ENCODE data around the gene MYCBP2. TPM values are rescaled to one million over a fixed set of nuclear protein-coding genes. Genes with fewer than 3 reads are reported as not detected.
"Not testable (repeated sequence)": the region's sequence is repeated elsewhere in the genome, so short reads cannot be mapped to it uniquely, and the experiment has no call there.

The MYCBP2 gene
- total and polyA plus RNA-seq, 5 donors from 2014 or later, result 20.8 to 189 (median 27.8) TPM

DNA sequence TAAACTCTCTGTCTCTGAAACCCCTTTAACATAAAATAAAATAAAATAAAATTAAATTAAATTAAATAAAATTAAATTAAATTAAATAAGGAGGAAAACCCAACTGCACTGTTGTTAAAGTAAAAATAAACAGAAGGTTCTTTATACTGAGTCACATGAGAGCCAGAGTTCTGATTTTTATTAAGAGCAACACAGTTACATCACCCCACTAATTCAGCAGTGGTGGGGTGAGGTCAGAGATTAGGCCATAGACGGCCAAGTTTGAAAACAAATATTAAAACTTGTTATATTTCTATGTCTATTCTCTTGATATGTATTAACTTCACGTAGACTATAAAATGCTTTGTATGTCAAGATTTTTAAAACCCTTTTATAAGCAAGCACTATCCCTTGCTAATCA is 59.5 kb downstream of the MYCBP2 start:
- Histone ChIP-seq H3K4me3 (ENCODE audit: low read depth, low read length) (no peak overlapping the region), H3K27ac (ENCODE audit: insufficient read depth, low read length, poor library complexity, severe bottlenecking) (no peak overlapping the region), H3K9me3 (ENCODE audit: control insufficient read depth in 2 of 2, low read length in 2 of 2) (no peaks in the 10 kb centered on the region), H3K4me1 (ENCODE audit: control insufficient read depth, insufficient read depth, low read length, poor library complexity, severe bottlenecking) (no peaks in the 10 kb centered on the region), H3K36me3 (ENCODE audit: control insufficient read depth, insufficient read depth, low read length) (peaks cover 75% of the 10 kb centered on the region), H3K27me3 (ENCODE audit: control insufficient read depth, insufficient read depth, low read length) (no peaks in the 10 kb centered on the region)
- Mint-ChIP-seq H3K9me3 (no peaks in the 10 kb centered on the region), H3K4me3 (no peak overlapping the region), H3K4me1 (peaks cover 5 to 12% (median 10%) of the 10 kb centered on the region in 4 donors), H3K27me3 (no peaks in the 10 kb centered on the region), H3K27ac (no peak overlapping the region), H3K36me3 (peaks cover 31% of the 10 kb centered on the region)
- no peak for ATAC-seq (ENCODE audit: low read depth in 2 of 2)
- no peak for DNase-seq

GRCh38 chr13:77265336-77265735 is 61.6 kb downstream of the MYCBP2 start:
- Mint-ChIP-seq H3K4me1 (peaks cover 5 to 12% (median 9%) of the 10 kb centered on the region in 4 donors), H3K9me3 (no peaks in the 10 kb centered on the region), H3K27me3 (no peaks in the 10 kb centered on the region), H3K36me3 (peaks cover 22% of the 10 kb centered on the region), H3K27ac (peak overlapping the region in 1 of 3 donors; percentile 31), H3K4me3 (no peak overlapping the region)
- H3K9me3 ChIP-seq (ENCODE audit: control insufficient read depth in 2 of 2, low read length in 2 of 2), result no peaks in the 10 kb centered on the region
- ATAC-seq (ENCODE audit: low read depth in 2 of 2) (no peak), DNase-seq (no peak)
- no peaks in the 10 kb centered on the region for H3K4me1 ChIP-seq (ENCODE audit: control insufficient read depth, insufficient read depth, low read length, poor library complexity, severe bottlenecking)
- peaks cover 73% of the 10 kb centered on the region for H3K36me3 ChIP-seq (ENCODE audit: control insufficient read depth, insufficient read depth, low read length)
- H3K27me3 ChIP-seq (ENCODE audit: control insufficient read depth, insufficient read depth, low read length), result no peaks in the 10 kb centered on the region
- no peak overlapping the region for H3K27ac ChIP-seq (ENCODE audit: insufficient read depth, low read length, poor library complexity, severe bottlenecking)
- no peak overlapping the region for H3K4me3 ChIP-seq (ENCODE audit: low read depth, low read length)

DNA sequence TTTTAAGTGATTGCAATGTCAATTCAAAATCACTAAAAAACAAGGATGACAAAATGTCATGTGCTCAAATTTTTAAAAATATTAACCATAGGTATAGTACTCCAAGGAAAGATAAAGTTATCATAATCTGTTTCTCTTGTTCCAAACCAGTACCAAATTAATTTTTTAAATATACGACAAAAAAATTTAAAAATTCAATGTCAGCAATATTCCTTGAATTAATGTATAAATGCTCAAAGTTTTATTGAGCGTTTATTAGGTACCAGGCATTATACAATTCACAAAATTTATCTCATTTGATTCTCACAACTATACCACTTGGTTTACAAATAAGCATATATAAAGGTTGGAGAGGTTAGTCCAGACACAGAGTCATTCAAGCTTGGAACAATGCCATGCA is 64.7 kb downstream of the MYCBP2 start:
- no peak for DNase-seq
- Histone ChIP-seq H3K27ac (ENCODE audit: insufficient read depth, low read length, poor library complexity, severe bottlenecking) (no peak overlapping the region), H3K9me3 (ENCODE audit: control insufficient read depth in 2 of 2, low read length in 2 of 2) (no peaks in the 10 kb centered on the region), H3K4me3 (ENCODE audit: low read depth, low read length) (no peak overlapping the region), H3K4me1 (ENCODE audit: control insufficient read depth, insufficient read depth, low read length, poor library complexity, severe bottlenecking) (no peaks in the 10 kb centered on the region), H3K36me3 (ENCODE audit: control insufficient read depth, insufficient read depth, low read length) (peaks cover 78% of the 10 kb centered on the region), H3K27me3 (ENCODE audit: control insufficient read depth, insufficient read depth, low read length) (no peaks in the 10 kb centered on the region)
- Mint-ChIP-seq H3K27me3 (no peaks in the 10 kb centered on the region), H3K4me1 (peaks cover 9 to 12% (median 9%) of the 10 kb centered on the region in 4 donors), H3K36me3 (peaks cover 36% of the 10 kb centered on the region), H3K27ac (no peak overlapping the region), H3K4me3 (no peak overlapping the region), H3K9me3 (no peaks in the 10 kb centered on the region)
- ATAC-seq (ENCODE audit: low read depth in 2 of 2), result no peak

DNA sequence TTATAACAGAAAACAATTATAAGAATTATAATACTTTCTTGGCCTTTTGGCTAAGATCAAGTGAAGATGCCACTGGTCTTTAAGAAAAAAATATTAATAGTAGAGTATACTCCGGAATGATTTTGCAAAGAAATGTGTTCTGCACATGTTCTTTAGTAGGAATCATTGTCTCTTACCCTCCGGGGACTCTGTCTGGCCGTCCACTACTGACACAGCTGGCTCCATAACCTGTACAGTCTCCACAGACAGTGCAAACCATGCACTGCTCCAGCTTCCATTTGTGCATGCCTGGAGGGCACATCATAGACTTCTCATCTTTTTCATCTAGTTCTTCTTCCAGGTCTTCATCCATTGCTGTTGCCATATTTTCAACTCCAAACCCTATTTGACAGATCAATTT is 75.9 kb downstream of the MYCBP2 start:
- H3K36me3 ChIP-seq (ENCODE audit: control insufficient read depth, insufficient read depth, low read length), result peaks cover 43% of the 10 kb centered on the region
- Mint-ChIP-seq H3K27me3 (no peaks in the 10 kb centered on the region), H3K4me3 (no peak overlapping the region), H3K27ac (peak overlapping the region in 1 of 3 donors; percentile 50), H3K36me3 (peaks cover 48% of the 10 kb centered on the region), H3K9me3 (peaks cover 0 to 6% (median 0%) of the 10 kb centered on the region in 7 donors), H3K4me1 (peaks cover 32 to 36% (median 34%) of the 10 kb centered on the region in 4 donors)
- H3K4me1 ChIP-seq (ENCODE audit: control insufficient read depth, insufficient read depth, low read length, poor library complexity, severe bottlenecking), result no peaks in the 10 kb centered on the region
- no peaks in the 10 kb centered on the region for H3K27me3 ChIP-seq (ENCODE audit: control insufficient read depth, insufficient read depth, low read length)
- no peak overlapping the region for H3K4me3 ChIP-seq (ENCODE audit: low read depth, low read length)
- no peak for DNase-seq
- H3K9me3 ChIP-seq (ENCODE audit: control insufficient read depth in 2 of 2, low read length in 2 of 2), result no peaks in the 10 kb centered on the region
- no peak overlapping the region for H3K27ac ChIP-seq (ENCODE audit: insufficient read depth, low read length, poor library complexity, severe bottlenecking)
- no peak for ATAC-seq (ENCODE audit: low read depth in 2 of 2)

DNA sequence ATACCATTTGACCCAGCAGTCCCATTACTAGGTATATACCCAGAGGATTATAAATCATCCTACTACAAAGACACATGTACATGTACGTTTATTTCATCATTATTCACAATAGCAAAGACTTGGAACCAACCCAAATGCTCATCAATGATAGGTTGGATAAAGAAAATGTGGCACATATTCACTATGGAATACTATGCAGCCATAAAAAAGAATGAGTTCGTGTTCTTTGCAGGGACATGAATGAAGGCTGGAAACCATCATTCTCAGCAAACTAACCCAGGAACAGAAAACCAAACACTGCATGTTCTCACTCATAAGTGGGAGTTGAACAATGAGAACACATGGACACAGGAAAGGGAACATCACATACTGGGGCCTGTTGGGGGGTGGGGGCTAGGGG is 81.7 kb downstream of the MYCBP2 start:
- H3K4me3 Mint-ChIP-seq; H3K9me3 Mint-ChIP-seq; H3K27me3 Mint-ChIP-seq; H3K4me3 ChIP-seq (ENCODE audit: low read depth, low read length); H3K27me3 ChIP-seq (ENCODE audit: control insufficient read depth, insufficient read depth, low read length); DNase-seq; ATAC-seq (ENCODE audit: low read depth in 2 of 2); H3K9me3 ChIP-seq (ENCODE audit: control insufficient read depth in 2 of 2, low read length in 2 of 2); H3K4me1 ChIP-seq (ENCODE audit: control insufficient read depth, insufficient read depth, low read length, poor library complexity, severe bottlenecking); H3K27ac ChIP-seq (ENCODE audit: insufficient read depth, low read length, poor library complexity, severe bottlenecking): not testable (repeated sequence)
- peak overlapping the region in 1 of 3 donors; percentile 15 for H3K27ac Mint-ChIP-seq
- peaks cover 15 to 30% (median 26%) of the 10 kb centered on the region in 4 donors for H3K4me1 Mint-ChIP-seq
- H3K36me3 ChIP-seq (ENCODE audit: control insufficient read depth, insufficient read depth, low read length), result peaks cover 54% of the 10 kb centered on the region
- peaks cover 59% of the 10 kb centered on the region for H3K36me3 Mint-ChIP-seq

- ATAC-seq (ENCODE audit: low read depth in 2 of 2) (no peak), DNase-seq (no peak)
- Histone ChIP-seq H3K27me3 (ENCODE audit: control insufficient read depth, insufficient read depth, low read length) (no peaks in the 10 kb centered on the region), H3K9me3 (ENCODE audit: control insufficient read depth in 2 of 2, low read length in 2 of 2) (no peaks in the 10 kb centered on the region), H3K27ac (ENCODE audit: insufficient read depth, low read length, poor library complexity, severe bottlenecking) (no peak overlapping the region), H3K4me3 (ENCODE audit: low read depth, low read length) (no peak overlapping the region), H3K4me1 (ENCODE audit: control insufficient read depth, insufficient read depth, low read length, poor library complexity, severe bottlenecking) (no peaks in the 10 kb centered on the region), H3K36me3 (ENCODE audit: control insufficient read depth, insufficient read depth, low read length) (peaks cover 55% of the 10 kb centered on the region)
- Mint-ChIP-seq H3K4me1 (peaks cover 11 to 15% (median 15%) of the 10 kb centered on the region in 4 donors), H3K27me3 (no peaks in the 10 kb centered on the region), H3K9me3 (peaks cover 0 to 1% (median 0%) of the 10 kb centered on the region in 7 donors), H3K36me3 (peaks cover 41% of the 10 kb centered on the region), H3K4me3 (no peak overlapping the region), H3K27ac (no peak overlapping the region)
Measured at GRCh38 chr13:77239312-77239711, 87.6 kb downstream of the MYCBP2 start.

DNA sequence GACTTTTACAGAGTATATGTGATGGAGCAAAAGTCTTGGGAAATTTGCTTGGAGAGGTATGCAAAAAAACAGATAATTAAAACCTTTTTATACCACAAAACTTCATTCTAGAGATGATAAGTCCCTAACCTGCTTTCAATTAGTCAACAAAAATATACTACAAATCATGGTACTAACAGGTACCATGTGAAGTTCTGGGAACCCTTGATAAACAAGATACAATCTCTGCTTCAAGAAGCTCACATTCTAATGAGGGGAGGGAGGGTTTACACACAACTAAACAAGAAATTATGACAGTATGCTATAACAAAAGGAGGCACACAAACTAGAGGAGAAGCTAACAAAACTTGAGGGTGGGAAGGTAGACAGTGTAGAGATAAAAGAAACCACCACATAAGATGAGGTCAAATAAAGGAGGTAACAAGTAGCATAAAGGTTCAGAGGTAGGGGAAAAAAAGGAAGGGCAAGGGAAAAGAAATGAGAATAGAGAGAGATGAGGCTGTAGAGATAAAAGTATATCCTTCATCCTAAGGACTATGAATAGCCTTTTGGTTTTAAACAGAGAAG is 91.4 kb downstream of the MYCBP2 start:
- Histone ChIP-seq H3K4me1 (ENCODE audit: control insufficient read depth, insufficient read depth, low read length, poor library complexity, severe bottlenecking) (no peaks in the 10 kb centered on the region), H3K9me3 (ENCODE audit: control insufficient read depth in 2 of 2, low read length in 2 of 2) (no peaks in the 10 kb centered on the region), H3K27me3 (ENCODE audit: control insufficient read depth, insufficient read depth, low read length) (no peaks in the 10 kb centered on the region), H3K36me3 (ENCODE audit: control insufficient read depth, insufficient read depth, low read length) (peaks cover 38% of the 10 kb centered on the region), H3K4me3 (ENCODE audit: low read depth, low read length) (no peak overlapping the region), H3K27ac (ENCODE audit: insufficient read depth, low read length, poor library complexity, severe bottlenecking) (no peak overlapping the region)
- ATAC-seq (ENCODE audit: low read depth in 2 of 2) (peak in 1 of 2 donors; percentile 34), DNase-seq (peak in 1 of 3 donors; percentile 28)
- Mint-ChIP-seq H3K9me3 (peaks cover 0 to 1% (median 0%) of the 10 kb centered on the region in 7 donors), H3K27me3 (no peaks in the 10 kb centered on the region), H3K4me3 (no peak overlapping the region), H3K27ac (peak overlapping the region in 1 of 3 donors; percentile 17), H3K4me1 (peaks cover 18 to 27% (median 24%) of the 10 kb centered on the region in 4 donors), H3K36me3 (peaks cover 33% of the 10 kb centered on the region)

DNA sequence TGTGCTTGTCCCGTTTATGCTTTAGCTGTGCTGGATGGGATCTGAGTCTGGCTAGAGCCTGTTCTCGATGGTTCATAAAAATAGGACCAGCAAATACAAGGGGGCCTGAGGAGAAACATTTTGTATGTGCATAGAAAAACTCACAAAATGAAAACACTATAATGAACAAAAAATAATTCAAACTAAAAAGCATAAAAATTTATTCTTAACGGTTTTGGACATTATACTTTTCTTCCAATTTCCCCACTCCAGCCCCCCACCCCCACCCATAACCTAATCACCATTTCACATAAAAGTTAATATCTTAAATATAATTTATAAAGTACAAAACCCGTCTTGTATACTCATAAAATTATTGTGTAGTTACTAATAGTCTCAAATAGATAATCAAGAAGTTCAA is 93.7 kb downstream of the MYCBP2 start:
- ATAC-seq (ENCODE audit: low read depth in 2 of 2) (no peak), DNase-seq (no peak)
- Mint-ChIP-seq H3K27me3 (no peaks in the 10 kb centered on the region), H3K4me3 (no peak overlapping the region), H3K36me3 (peaks cover 31% of the 10 kb centered on the region), H3K4me1 (peaks cover 22 to 34% (median 29%) of the 10 kb centered on the region in 4 donors), H3K27ac (no peak overlapping the region), H3K9me3 (peaks cover 0 to 1% (median 0%) of the 10 kb centered on the region in 7 donors)
- H3K27ac ChIP-seq (ENCODE audit: insufficient read depth, low read length, poor library complexity, severe bottlenecking), result no peak overlapping the region
- H3K36me3 ChIP-seq (ENCODE audit: control insufficient read depth, insufficient read depth, low read length), result peaks cover 30% of the 10 kb centered on the region
- no peaks in the 10 kb centered on the region for H3K4me1 ChIP-seq (ENCODE audit: control insufficient read depth, insufficient read depth, low read length, poor library complexity, severe bottlenecking)
- no peaks in the 10 kb centered on the region for H3K27me3 ChIP-seq (ENCODE audit: control insufficient read depth, insufficient read depth, low read length)
- H3K4me3 ChIP-seq (ENCODE audit: low read depth, low read length), result no peak overlapping the region
- no peaks in the 10 kb centered on the region for H3K9me3 ChIP-seq (ENCODE audit: control insufficient read depth in 2 of 2, low read length in 2 of 2)
